COLO668 (cell line): Measurements from ENCODE around the gene ARID5B.

Experiments
- DNase-seq: peaks from one replicate; lab custom pipeline; 2025; ENCODE audit not compliant: unreplicated experiment; lab: John Stamatoyannopoulos, UW

ARID5B gene

DNA sequence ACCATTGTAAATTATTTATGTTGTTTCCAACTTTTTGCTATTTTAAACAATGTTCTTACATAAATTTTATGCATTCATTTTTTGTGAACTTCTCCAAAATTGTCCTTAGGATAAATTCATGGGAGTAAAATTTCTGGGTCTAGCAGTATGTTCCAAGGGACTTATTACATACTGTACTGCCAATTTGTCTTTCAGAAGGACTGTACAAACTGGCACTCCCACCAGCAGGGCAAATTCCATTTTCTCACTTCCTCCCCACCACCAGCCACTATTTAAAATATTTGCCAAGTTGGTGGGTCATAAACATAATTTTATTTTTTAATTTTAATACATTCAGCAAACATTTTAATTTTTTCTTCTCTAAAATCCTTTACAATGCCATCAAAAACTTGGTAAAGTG is 13.7 kb upstream of the ARID5B start:
- DNase-seq: no peak

- DNase-seq: no peak
Observed at GRCh38 chr10:61888744-61889143, 12.8 kb upstream of the ARID5B start.

GRCh38 chr10:61890430-61890829 is 11.1 kb upstream of the ARID5B start:
- no peak for DNase-seq

- DNase-seq: no peak
Observed at GRCh38 chr10:61890881-61891409, 10.6 kb upstream of the ARID5B start.

GRCh38 chr10:61891906-61892585 is 9.5 kb upstream of the ARID5B start:
- DNase-seq: no peak

DNA sequence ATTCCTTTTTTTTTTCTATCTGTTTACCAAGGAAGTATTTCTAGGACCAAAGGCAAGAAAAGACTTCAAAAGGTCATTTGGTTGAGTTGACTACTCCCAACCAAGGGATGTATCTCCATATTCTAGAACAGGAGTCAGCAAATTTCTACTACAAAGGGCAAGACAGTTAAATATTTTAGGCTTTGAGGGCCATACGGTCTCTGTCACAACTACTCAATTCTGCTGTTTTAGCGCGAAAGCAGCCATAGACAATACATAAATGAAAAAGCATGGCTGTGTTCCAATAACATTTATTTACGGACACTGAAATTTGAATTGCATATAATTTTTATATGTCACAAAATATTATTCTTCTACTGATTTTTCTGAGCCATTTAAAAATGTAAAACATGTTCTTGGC is 8.5 kb upstream of the ARID5B start:
- no peak for DNase-seq

DNA sequence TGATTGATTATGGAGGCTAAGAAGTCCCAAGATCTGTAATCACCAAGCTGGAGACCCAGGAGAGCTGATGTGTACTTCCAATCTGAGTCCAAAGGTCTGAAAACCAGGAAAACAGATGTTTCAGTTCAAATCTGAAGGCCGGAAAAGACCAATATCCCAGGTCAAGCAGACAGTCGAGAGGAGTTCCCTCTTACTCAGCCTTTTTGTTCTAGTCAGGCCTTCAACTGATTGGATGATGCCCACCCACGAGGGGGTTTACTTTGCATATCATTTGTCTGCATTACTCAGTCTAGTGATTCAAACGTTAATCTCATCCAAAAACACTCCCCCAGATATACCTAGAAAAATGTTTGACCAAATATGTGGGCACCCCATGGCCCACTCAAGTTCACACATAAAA is 7.4 kb upstream of the ARID5B start:
- DNase-seq: no peak

- no peak for DNase-seq
Observed at GRCh38 chr10:61895898-61896600, 5.5 kb upstream of the ARID5B start.

GRCh38 chr10:61896854-61897661 is 4.4 kb upstream of the ARID5B start:
- peak; percentile 16 for DNase-seq

- DNase-seq: no peak
Observed at GRCh38 chr10:61897671-61898434, 3.6 kb upstream of the ARID5B start.

- DNase-seq: no peak
Observed at GRCh38 chr10:61898435-61898778, 3.1 kb upstream of the ARID5B start.

DNA sequence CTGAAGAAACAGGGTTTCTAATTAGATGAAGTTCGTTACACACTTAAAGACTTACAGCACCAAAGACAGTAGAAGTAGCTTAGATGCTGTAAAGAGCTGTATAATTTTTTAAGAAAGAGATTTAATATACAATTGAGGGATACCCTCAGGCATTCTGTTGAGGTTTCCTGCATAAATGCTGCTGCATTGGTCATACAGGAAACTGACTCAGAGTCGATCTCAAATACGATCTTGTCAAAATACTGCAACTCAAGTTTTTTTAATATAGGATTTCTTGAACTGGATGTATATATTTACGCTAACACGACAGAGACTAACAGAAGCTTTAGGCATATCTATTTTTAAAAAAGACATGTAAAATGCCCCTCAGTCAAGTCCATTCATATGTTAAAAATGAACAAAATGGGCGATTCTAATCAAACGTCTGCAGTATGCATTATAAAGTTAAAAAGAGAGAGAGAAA is 2.4 kb upstream of the ARID5B start:
- no peak for DNase-seq

DNA sequence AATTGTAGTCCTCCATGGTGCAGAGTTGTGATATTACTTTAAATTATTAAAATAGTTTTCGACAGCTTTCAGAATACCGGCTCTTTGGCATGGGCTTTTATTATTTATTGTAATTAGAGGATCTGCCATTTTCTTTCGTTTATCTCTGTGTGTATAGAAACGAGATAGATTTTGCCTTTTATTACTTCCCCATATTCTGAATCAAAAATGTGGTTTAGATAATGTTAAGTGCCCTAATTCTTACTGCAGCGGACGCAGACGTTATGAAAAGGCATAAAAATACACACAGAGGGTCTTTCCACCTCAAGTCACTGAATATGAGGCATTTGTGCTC is 1.9 kb upstream of the ARID5B start:
- no peak for DNase-seq

GRCh38 chr10:61899997-61900828 is 1.3 kb upstream of the ARID5B start:
- DNase-seq: peak; percentile 62

DNA sequence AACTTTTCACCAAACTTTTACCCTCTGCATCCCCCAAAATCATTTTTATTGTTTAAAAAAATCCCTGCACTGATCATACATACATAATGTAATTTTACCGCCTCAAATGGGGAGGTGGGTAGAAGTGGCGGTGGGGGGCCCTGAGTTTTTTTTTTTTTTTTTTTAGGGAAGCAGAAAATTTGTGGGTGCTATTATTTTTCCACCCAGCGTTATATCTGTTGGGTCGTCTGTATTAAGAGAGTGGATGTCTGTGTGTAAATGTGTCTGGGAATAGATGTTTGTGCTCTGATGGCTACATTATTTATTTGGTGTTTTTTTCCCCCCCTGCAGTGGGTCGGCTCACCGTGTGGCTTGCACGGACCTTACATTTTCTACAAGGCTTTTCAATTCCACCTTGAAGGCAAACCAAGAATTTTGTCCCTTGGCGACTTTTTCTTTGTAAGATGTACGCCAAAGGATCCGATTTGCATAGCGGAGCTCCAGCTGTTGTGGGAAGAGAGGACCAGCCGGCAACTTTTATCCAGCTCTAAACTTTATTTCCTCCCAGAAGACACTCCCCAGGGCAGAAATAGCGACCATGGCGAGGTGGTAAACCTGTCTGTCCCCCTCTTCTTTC is 438 bp downstream of the ARID5B start:
- peak; percentile 13 for DNase-seq

GRCh38 chr10:61902445-61903220 is 1.1 kb downstream of the ARID5B start:
- DNase-seq: peak; percentile 13

DNA sequence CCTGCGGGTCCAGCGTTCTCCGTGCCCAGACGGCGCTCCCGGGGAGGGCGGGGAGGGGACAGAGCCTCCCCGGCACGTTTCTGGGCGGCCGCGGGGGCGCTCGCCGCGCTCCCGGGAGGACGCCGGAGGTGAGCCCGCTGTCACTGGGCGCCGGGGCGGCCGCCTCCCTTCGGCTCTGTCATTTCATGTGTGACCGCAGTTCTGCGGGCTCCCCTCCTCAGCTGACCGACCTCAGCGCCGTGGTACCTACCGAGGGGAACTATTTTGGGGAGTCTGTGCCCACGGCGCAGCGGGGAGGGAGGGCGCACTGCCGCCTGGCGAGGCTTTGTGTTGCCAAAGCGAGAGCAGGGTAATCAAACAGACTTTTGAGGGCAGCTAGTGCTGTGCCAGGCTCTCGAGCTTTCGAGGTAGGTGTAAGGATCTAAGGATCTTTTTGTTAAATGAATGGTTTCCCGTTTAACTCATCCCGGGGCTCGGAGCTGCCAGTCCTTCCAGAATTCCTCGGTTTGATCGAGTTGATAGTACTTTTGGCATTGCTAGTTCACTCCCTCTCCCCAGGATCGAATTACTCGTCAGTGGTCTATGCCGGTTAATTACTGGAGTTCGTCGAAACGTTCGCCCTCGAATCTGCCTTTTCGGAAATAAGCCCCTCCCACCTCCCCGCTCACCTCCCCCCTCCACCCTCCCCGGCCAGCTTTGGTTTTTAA is 1.9 kb downstream of the ARID5B start:
- peak; percentile 68 for DNase-seq

DNA sequence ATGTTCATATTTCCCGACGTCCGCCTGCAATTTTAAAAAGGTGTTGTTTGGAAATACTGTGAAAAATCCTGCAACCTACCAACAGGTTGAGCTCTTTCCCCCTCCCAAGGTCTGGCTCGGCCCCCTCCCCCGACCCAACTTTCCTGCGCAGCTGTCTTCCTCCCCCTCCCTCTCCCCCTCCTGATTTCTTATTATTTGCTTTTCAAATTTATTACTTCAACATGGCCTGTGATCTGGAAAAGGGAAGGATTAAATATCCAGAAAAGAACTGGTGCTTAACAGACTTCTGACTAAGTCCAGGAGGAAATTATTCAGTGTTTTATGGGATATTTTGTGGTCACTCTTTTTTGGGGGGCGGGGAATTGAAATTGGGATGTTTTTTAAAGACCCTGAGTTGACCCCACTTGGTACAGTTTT is 2.4 kb downstream of the ARID5B start:
- no peak for DNase-seq
